Pancreas (tissue), 10 donors: ENCODE measurements around the gene SERPINB6. TPM values are rescaled to one million over a fixed set of nuclear protein-coding genes. Genes with fewer than 3 reads are reported as not detected.

Experiments used
- ATAC-seq, 4 donors: fragments of 200-7000 bp; cut with Tn5 transposase; one replicate each; pipeline versions ENCODE4 v1.8.0 to v1.9.1; 2020; ENCODE audit warnings: mild to moderate bottlenecking in 4 of 4, moderate library complexity in 4 of 4
- DNase-seq, 6 donors: peaks; one replicate each; pipeline ENCODE4 v3.0.0-alpha.2; 2020
- FAIRE-seq: peaks from 2 replicates; lab custom pipeline; 2012; peaks lifted over from hg19 to GRCh38; lab: Jason Lieb, UNC
- H3K27ac ChIP-seq, 4 donors: fragments of 200-600 bp; sonication (generic); 1 replicate in 3 of 4; 2 replicates in 1 of 4; pipeline versions ENCODE4 v1.5.0 to v1.8.0; 2020
- H3K27me3 ChIP-seq, 4 donors: fragments of 200-600 bp; one replicate each; pipeline ENCODE4 v1.8.0; 2021
- H3K36me3 ChIP-seq, 3 donors: fragments of 200-600 bp; sonication (generic) in 1 of 3; one replicate each; pipeline versions ENCODE4 v1.5.0 to v1.8.0; 2020 to 2021
- H3K4me1 ChIP-seq, 3 donors: fragments of 200-600 bp; one replicate each; pipeline ENCODE4 v1.8.0; 2021
- H3K4me3 ChIP-seq, 4 donors: fragments of 200-600 bp; sonication (generic) in 2 of 4; one replicate each; pipeline versions ENCODE4 v1.5.0 to v1.8.0; 2020 to 2021
- H3K9me3 ChIP-seq, 4 donors: fragments of 200-600 bp; one replicate each; pipeline ENCODE4 v1.8.0; 2021
- WGBS, 2 donors: extraction: QIAGEN DNeasy Blood & Tissue Kit; methylation state at CpG; one replicate each; pipeline ENCODE4 v1.1.7; 2013; 5-methylcytosine and 5-hydroxymethylcytosine counted together
- intact Hi-C, 3 donors: fragments of 100-400 bp; cut with DNase I; formaldehyde crosslinking; loops; one replicate each; pipeline versions ENCODE4 v1.11.1 to v1.14.2; 2022
- polyA plus RNA-seq, 2 donors: library from polyadenylated mRNA; stranded (reverse); fragments of 200-250 nt; gene quantifications; one replicate each; pipeline ENCODE4 v1.2.3, GENCODE V29; 2013
- total RNA-seq, 6 donors: library from RNA; stranded (reverse); fragmentation: NEBNext Ultra II Directional in 4 of 6; extraction: Animal tissue kit (Norgen Biotek cat#: 25700) in 4 of 6; gene quantifications; one replicate each; pipeline versions ENCODE4 v1.2.1 to v1.2.4, GENCODE V29; 2021 to 2023
- TF ChIP-seq, protein P1 (sequence below), 4 donors: fragments of 200-600 bp; sonication (generic) in 3 of 4; IDR thresholded peaks; one replicate each; pipeline versions ENCODE4 v1.5.0 to v1.8.0; 2021; ENCODE audit warnings: antibody characterized with exemption in 4 of 4
- donor health status: healthy with polysubstance abuse.
- donor health status: DM: no; HTN: no; CAD: no; lungs with moderate emphysema.
- donor health status: DM: no; HTN: no; CAD: no.
- donor health status: control.
- donor health status: control.
- donor health status: Bipolar disorder and iron deficiency.
- donor health status: DM: yes; HTN: yes; CAD: no.
- donor health status: DM: no; HTN: no; CAD: no.
- donor health status: DM: no; HTN: no; CAD: no.
- donor health status: DM: yes; HTN: yes; CAD: no.

Gene SERPINB6
- total and polyA plus RNA-seq, 8 donors = 77.7 to 193 (median 103) TPM

DNA sequence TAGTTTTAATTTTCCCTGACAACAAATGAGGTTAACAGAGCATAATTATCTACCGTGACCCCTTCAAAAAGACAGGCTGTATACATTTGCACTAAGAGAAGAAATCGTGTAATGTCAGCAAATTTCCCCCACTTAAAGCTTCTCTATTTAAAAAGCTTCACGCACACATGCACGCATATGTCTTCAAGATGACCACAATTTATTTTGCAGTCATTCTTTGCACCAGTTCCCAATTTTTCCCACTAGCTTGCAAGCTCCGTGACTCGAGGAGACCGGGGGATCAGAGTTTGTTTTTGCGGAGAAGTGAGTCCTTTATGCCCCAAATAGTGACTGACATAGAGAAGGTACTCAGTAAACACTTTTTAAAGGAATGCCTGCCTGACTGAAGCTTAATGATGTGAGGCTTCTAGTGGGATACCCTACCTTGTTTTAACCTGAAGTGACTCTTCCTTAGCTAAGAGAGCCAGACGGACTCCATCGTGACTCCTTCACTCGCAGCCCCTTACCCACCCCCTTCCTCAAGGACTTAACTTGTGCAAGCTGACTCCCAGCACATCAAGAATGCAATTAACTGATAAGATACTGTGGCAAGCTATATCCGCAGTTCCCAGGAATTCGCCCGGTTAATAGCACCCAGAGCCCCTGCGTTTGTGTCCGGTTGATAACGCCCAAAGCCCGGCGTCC lies 19.0 kb upstream of the SERPINB6 start:
- Histone ChIP-seq H3K9me3 (no peaks in the 10 kb centered on the region), H3K27ac (peak overlapping the region; percentile 93 to 98 (median 95)), H3K4me1 (peaks cover 0 to 23% (median 0%) of the 10 kb centered on the region in 3 donors), H3K36me3 (no peaks in the 10 kb centered on the region), H3K4me3 (peak overlapping the region; percentile 65 to 87 (median 76)), H3K27me3 (no peaks in the 10 kb centered on the region)
- DNase-seq = peak in 3 of 6 donors; percentile 33 to 46 (median 34)
- ATAC-seq = peak in 1 of 4 donors; percentile 0
- no peak for FAIRE-seq
- intact Hi-C loops = no loop called here
- WGBS, 2 donors = 0 to 1% methylated on average over 19 of the region's 19 CpGs
- TF ChIP-seq, protein P1, sequence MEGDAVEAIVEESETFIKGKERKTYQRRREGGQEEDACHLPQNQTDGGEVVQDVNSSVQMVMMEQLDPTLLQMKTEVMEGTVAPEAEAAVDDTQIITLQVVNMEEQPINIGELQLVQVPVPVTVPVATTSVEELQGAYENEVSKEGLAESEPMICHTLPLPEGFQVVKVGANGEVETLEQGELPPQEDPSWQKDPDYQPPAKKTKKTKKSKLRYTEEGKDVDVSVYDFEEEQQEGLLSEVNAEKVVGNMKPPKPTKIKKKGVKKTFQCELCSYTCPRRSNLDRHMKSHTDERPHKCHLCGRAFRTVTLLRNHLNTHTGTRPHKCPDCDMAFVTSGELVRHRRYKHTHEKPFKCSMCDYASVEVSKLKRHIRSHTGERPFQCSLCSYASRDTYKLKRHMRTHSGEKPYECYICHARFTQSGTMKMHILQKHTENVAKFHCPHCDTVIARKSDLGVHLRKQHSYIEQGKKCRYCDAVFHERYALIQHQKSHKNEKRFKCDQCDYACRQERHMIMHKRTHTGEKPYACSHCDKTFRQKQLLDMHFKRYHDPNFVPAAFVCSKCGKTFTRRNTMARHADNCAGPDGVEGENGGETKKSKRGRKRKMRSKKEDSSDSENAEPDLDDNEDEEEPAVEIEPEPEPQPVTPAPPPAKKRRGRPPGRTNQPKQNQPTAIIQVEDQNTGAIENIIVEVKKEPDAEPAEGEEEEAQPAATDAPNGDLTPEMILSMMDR (IDR thresholded peaks at IDR 0.05) = no peak

DNA sequence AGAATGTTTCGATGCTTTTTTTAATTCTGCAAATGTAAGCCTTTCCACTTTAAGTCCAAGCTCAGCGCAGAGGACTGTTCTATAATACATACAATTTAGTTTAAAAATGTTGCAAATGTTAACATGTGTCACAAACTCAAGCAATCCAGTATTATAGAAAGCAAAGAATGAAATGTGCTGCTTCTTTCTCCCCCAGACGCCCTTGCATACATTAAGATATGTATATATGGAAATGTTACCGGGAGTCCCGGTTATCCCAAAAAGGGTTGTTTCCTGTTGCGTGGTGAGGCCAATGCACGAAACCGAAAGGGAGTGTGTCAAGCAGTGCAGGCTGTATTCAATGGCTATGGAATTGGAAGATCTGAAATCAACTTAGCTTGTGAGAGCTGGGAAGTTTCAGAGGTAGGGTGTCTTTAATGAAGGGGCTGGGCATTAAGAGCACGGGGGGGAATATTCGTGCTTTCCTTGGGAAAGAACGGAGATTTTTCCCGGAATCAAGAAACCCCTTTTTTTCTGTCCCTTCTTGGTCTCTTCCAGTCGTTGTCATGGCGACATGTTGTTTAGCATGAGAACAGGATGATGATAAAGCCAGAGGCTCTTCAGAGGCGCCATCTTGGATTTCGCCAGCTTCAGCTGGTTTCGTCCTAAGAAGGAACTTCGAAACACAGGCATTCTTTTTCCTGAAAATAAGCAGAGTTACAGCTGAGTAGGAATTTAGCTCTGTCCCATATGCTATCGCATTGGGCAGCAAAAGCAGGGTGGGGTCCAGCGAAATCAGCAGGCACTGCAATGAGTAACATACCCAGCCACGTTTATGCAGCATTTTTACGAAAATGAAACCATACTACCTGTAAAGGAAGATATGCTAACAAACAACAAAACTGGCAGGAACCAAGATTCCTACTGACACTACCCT lies 18.2 kb upstream of the SERPINB6 start:
- Histone ChIP-seq H3K27ac (peak overlapping the region; percentile 93 to 98 (median 95)), H3K4me3 (peak overlapping the region; percentile 65 to 87 (median 76)), H3K36me3 (no peaks in the 10 kb centered on the region), H3K4me1 (peaks cover 0 to 23% (median 0%) of the 10 kb centered on the region in 3 donors), H3K9me3 (no peaks in the 10 kb centered on the region), H3K27me3 (no peaks in the 10 kb centered on the region)
- DNase-seq (peak in 5 of 6 donors; percentile 69 to 90 (median 79)), FAIRE-seq (peak; percentile 37), ATAC-seq (peak; percentile 66 to 77 (median 71))
- 0% methylated on average over 22 of the region's 22 CpGs for WGBS, 2 donors
- TF ChIP-seq, protein P1 (IDR thresholded peaks at IDR 0.05) = peak in 2 of 4 donors; percentile 4 to 9
- intact Hi-C loops = no loop called here

DNA sequence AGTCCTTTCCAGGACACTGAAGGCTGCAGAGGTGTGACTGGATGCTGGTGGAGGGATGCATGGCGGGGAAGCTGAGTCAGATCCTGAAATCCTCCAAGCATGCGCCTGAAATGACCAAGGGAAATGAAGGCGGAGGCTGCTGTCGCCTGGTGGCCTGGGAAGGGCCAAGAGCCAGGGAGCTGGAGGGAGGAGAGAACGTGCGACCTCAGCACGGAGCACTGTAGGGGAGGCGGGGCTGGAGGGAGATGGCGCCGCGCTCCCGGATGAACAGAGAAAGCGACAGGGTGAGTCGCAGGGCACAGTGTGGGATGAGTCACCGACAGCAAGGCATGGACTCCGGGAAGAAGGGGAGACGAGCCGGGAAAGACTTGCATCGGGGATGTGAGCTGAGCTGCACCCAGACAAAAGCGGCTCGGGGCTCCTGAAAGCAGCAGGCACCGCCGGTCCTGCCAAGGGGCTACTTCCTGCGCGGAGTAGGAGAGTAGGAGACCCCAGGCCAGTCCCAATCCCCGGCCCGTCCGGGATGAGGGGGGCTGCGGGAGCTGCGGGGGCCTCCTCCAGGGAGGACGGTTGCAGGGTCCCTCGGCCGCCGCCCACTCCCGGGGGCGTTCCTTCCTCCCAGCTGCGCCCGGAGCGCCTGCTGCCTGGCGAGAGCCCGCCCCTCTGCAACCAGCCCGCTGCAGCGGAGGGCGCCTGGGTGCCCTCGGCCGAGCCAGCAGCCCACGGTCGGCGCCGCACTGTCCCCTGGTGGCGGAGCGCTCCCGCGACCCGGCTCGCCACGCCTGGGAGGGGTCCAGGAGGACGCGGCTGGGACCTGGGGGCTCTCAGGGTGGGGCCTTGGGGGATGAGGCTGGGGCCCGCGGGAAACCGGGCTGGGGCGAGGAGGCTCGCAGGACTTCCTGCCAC lies 17.3 kb upstream of the SERPINB6 start:
- ATAC-seq (peak; percentile 81 to 88 (median 84)), FAIRE-seq (no peak), DNase-seq (peak; percentile 85 to 94 (median 90))
- TF ChIP-seq, protein P1 (IDR thresholded peaks at IDR 0.05) = peak; percentile 69 to 83 (median 76)
- intact Hi-C loops = no loop called here
- Histone ChIP-seq H3K27ac (peak overlapping the region; percentile 93 to 98 (median 95)), H3K4me3 (peak overlapping the region; percentile 65 to 87 (median 76)), H3K4me1 (peaks cover 0 to 23% (median 0%) of the 10 kb centered on the region in 3 donors), H3K9me3 (no peaks in the 10 kb centered on the region), H3K27me3 (no peaks in the 10 kb centered on the region), H3K36me3 (no peaks in the 10 kb centered on the region)
- WGBS, 2 donors = 0 to 1% methylated on average over 49 to 64 of the region's 64 CpGs

DNA sequence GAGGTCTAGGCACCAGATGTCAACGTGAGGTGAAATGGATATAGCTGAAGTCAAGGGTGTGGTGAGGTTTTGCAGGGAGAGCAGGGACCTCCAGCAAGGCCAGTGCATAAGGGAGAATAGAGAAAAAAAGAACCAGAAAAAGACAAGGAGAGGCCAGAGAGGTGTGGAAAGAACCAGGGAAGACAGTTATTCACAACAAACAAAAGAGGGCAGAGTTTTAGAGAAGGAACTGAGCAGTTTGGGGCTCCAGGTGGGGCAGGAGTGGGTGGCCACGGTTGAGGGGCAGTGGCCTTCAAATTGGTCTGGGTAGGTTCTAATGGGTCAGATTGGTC lies 16.7 kb upstream of the SERPINB6 start:
- TF ChIP-seq, protein P1 (IDR thresholded peaks at IDR 0.05) = no peak
- Histone ChIP-seq H3K4me3 (peak overlapping the region; percentile 65 to 87 (median 76)), H3K36me3 (no peaks in the 10 kb centered on the region), H3K27ac (peak overlapping the region; percentile 93 to 98 (median 95)), H3K4me1 (peaks cover 0 to 23% (median 0%) of the 10 kb centered on the region in 3 donors), H3K9me3 (no peaks in the 10 kb centered on the region), H3K27me3 (no peaks in the 10 kb centered on the region)
- DNase-seq (no peak), FAIRE-seq (no peak), ATAC-seq (no peak)
- WGBS, 2 donors = 19 to 32% methylated on average over 2 of the region's 2 CpGs
- intact Hi-C loops = no loop called here
